SK-N-SH treated with all-trans-retinoic acid at 6 μM for 48 hours (cell line): ENCODE results near the gene SAPCD2.

ENCODE experiments used
- ATAC-seq: fragments of 200-7000 bp; cut with Tn5 transposase; 3 replicates; pipeline ENCODE4 v1.9.1; 2020; ENCODE audit warnings: mild to moderate bottlenecking, moderate library complexity
- ARNTL ChIP-seq: fragments of 450-650 bp; formaldehyde crosslinking; IDR thresholded peaks from 2 replicates; pipeline ENCODE4 v1.5.0; 2020; ENCODE audit warnings: low read depth, mild to moderate bottlenecking, moderate library complexity, borderline replicate concordance
- BACH2 ChIP-seq: fragments of 250-450 bp; sonication (Bioruptor Pico); IDR thresholded peaks from 2 replicates; pipeline ENCODE4 v1.9.0; 2021; ENCODE audit warnings: mild to moderate bottlenecking, borderline replicate concordance
- CSDC2 ChIP-seq: fragments of 250-450 bp; sonication (Bioruptor Pico); IDR thresholded peaks from 2 replicates; pipeline ENCODE4 v1.5.0; 2020; ENCODE audit warnings: mild to moderate bottlenecking, moderate library complexity
- CSRNP3 ChIP-seq: fragments of 250-450 bp; sonication (Bioruptor Pico); IDR thresholded peaks from 2 replicates; pipeline ENCODE4 v1.5.1; 2021; ENCODE audit warnings: mild to moderate bottlenecking, moderate library complexity
- ESRRG ChIP-seq: fragments of 250-450 bp; sonication (Bioruptor Pico); IDR thresholded peaks from 2 replicates; pipeline ENCODE4 v1.6.1; 2021; ENCODE audit warnings: mild to moderate bottlenecking
- GLIS3 ChIP-seq: fragments of 250-450 bp; sonication (Bioruptor Pico); IDR thresholded peaks from 2 replicates; pipeline ENCODE4 v1.5.0; 2020; ENCODE audit warnings: mild to moderate bottlenecking, moderate library complexity
- ISL1 ChIP-seq: fragments of 250-450 bp; sonication (Bioruptor Pico); IDR thresholded peaks from 2 replicates; pipeline ENCODE4 v2.1.2; 2022; ENCODE audit warnings: mild to moderate bottlenecking, moderate library complexity
- OSR1 ChIP-seq: fragments of 250-450 bp; sonication (Bioruptor Pico); IDR thresholded peaks from 2 replicates; pipeline ENCODE4 v1.8.0; 2022; ENCODE audit warnings: moderate library complexity, mild to moderate bottlenecking, inconsistent platforms
- PPARA ChIP-seq: fragments of 250-450 bp; sonication (Bioruptor Pico); IDR thresholded peaks from 2 replicates; pipeline ENCODE4 v1.5.0; 2020; ENCODE audit warnings: mild to moderate bottlenecking, borderline replicate concordance
- RARB ChIP-seq: fragments of 250-450 bp; sonication (Bioruptor Pico); IDR thresholded peaks from 2 replicates; pipeline ENCODE4 v1.8.0; 2021; ENCODE audit warnings: mild to moderate bottlenecking, moderate library complexity
- SNAI2 ChIP-seq: fragments of 250-450 bp; sonication (Bioruptor Pico); IDR thresholded peaks from 2 replicates; pipeline ENCODE4 v1.5.0; 2020; ENCODE audit warnings: mild to moderate bottlenecking, moderate library complexity
- TCF4 ChIP-seq: fragments of 250-450 bp; sonication (Bioruptor Pico); IDR thresholded peaks from 2 replicates; pipeline ENCODE4 v1.8.0; 2021; ENCODE audit warnings: mild to moderate bottlenecking, moderate library complexity, borderline replicate concordance
- TOX ChIP-seq: fragments of 250-450 bp; sonication (Bioruptor Pico); IDR thresholded peaks from 2 replicates; pipeline ENCODE4 v1.8.0; 2021; ENCODE audit warnings: mild to moderate bottlenecking, moderate library complexity, borderline replicate concordance
- TSHZ2 ChIP-seq: fragments of 250-450 bp; sonication (Bioruptor Pico); IDR thresholded peaks from 2 replicates; pipeline ENCODE4 v1.5.0; 2020; ENCODE audit warnings: mild to moderate bottlenecking, moderate library complexity
- ZFP3 ChIP-seq: fragments of 250-450 bp; sonication (Bioruptor Pico); IDR thresholded peaks from 2 replicates; pipeline ENCODE4 v1.5.0; 2020; ENCODE audit warnings: mild to moderate bottlenecking, moderate library complexity
- ZFP30 ChIP-seq: fragments of 450-650 bp; formaldehyde crosslinking; IDR thresholded peaks from 2 replicates; pipeline ENCODE4 v1.5.0; 2022; ENCODE audit warnings: mild to moderate bottlenecking, moderate library complexity
- ZNF565 ChIP-seq: fragments of 450-650 bp; formaldehyde crosslinking; conservative IDR thresholded peaks from 2 replicates; pipeline ENCODE4 v1.5.0; 2020; ENCODE audit warnings: low read depth, mild to moderate bottlenecking, moderate library complexity
- ZNF70 ChIP-seq: fragments of 450-650 bp; formaldehyde crosslinking; IDR thresholded peaks from 2 replicates; pipeline ENCODE4 v1.5.0; 2020; ENCODE audit warnings: mild to moderate bottlenecking, moderate library complexity
- ZNF8 ChIP-seq: fragments of 450-650 bp; formaldehyde crosslinking; IDR thresholded peaks from 2 replicates; pipeline ENCODE4 v1.5.0; 2020; ENCODE audit warnings: mild to moderate bottlenecking, moderate library complexity
- TF ChIP-seq, protein P1 (sequence below): fragments of 250-450 bp; sonication (Bioruptor Pico); IDR thresholded peaks from 2 replicates; pipeline ENCODE4 v1.5.1; 2020; ENCODE audit warnings: low read depth, mild to moderate bottlenecking, moderate library complexity
- TF ChIP-seq, protein P2 (sequence below): fragments of 250-450 bp; sonication (Bioruptor Pico); IDR thresholded peaks from 2 replicates; pipeline ENCODE4 v1.8.0; 2020; ENCODE audit warnings: mild to moderate bottlenecking, moderate library complexity, borderline replicate concordance

The SAPCD2 gene

DNA sequence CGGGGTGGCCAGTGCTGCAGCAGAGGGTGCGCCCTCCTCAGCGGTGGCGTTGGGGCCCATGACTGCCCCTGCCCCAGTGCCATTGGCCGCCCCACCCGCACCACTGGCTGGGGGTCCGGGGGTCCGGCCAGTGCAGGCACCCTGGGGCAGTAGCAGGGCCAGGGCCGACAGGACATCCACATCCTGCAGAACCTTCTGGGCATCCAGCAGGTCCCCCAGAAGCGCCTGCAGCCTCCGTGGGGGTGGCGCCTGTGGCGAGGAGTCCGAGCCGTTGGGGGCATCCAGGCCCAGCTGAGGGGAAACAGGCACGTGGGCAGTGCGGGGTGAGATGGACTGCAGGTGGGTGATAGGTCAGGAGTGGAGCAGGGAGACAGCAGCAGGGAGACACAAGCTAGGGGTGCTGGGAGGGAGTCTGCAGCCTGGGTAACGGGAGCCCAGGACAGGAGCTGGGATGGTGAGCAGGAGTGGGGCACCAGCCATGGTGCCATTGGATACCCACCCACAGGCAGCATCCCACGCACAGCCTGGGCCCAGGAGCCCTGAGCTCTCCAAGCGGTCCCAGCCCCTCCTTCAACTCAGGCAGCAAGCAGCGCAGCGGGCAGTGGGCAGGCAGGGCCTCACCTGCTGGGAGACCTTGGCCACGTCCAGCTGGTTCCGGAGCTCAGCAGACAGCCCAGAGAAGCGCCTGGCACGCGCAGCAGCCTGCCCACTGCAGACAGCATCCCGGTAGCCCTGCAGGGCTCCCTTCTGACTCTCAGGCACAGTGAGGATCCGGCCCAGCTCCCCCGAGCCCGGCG lies 49.4 kb downstream of the SAPCD2 start:
- TF ChIP-seq CSDC2, result no peak
- TF ChIP-seq ZFP30, result no peak
- TF ChIP-seq, all 23 proteins: peak for 0
- ATAC-seq, result no peak

- no peak for TF ChIP-seq SNAI2
- TF ChIP-seq PPARA, result no peak
- no peak for TF ChIP-seq ZNF565 (CRISPR knock-in tag)
- no peak for TF ChIP-seq GLIS3 (CRISPR knock-in tag)
- TF ChIP-seq, protein P1, sequence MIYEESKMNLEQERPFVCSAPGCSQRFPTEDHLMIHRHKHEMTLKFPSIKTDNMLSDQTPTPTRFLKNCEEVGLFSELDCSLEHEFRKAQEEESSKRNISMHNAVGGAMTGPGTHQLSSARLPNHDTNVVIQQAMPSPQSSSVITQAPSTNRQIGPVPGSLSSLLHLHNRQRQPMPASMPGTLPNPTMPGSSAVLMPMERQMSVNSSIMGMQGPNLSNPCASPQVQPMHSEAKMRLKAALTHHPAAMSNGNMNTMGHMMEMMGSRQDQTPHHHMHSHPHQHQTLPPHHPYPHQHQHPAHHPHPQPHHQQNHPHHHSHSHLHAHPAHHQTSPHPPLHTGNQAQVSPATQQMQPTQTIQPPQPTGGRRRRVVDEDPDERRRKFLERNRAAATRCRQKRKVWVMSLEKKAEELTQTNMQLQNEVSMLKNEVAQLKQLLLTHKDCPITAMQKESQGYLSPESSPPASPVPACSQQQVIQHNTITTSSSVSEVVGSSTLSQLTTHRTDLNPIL (CRISPR knock-in tag), result no peak
- no peak for TF ChIP-seq TOX (CRISPR knock-in tag)
- TF ChIP-seq BACH2 (CRISPR knock-in tag), result no peak
- no peak for TF ChIP-seq ARNTL (CRISPR knock-in tag)
- ATAC-seq, result no peak
Measured at GRCh38 chr9:137019891-137020683, 50.3 kb downstream of the SAPCD2 start.

- TF ChIP-seq, protein P2, sequence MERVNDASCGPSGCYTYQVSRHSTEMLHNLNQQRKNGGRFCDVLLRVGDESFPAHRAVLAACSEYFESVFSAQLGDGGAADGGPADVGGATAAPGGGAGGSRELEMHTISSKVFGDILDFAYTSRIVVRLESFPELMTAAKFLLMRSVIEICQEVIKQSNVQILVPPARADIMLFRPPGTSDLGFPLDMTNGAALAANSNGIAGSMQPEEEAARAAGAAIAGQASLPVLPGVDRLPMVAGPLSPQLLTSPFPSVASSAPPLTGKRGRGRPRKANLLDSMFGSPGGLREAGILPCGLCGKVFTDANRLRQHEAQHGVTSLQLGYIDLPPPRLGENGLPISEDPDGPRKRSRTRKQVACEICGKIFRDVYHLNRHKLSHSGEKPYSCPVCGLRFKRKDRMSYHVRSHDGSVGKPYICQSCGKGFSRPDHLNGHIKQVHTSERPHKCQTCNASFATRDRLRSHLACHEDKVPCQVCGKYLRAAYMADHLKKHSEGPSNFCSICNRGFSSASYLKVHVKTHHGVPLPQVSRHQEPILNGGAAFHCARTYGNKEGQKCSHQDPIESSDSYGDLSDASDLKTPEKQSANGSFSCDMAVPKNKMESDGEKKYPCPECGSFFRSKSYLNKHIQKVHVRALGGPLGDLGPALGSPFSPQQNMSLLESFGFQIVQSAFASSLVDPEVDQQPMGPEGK (CRISPR knock-in tag), result no peak
- TF ChIP-seq ZNF565 (CRISPR knock-in tag) (no peak), TSHZ2 (CRISPR knock-in tag) (no peak), ZFP30 (no peak), ESRRG (CRISPR knock-in tag) (no peak)
- ATAC-seq, result no peak
Measured at GRCh38 chr9:137018761-137019559, 51.4 kb downstream of the SAPCD2 start.

GRCh38 chr9:137017791-137018497 lies 52.4 kb downstream of the SAPCD2 start:
- TF ChIP-seq ZNF70 (CRISPR knock-in tag) (no peak), TCF4 (CRISPR knock-in tag) (no peak), ZFP3 (no peak), RARB (CRISPR knock-in tag) (no peak), ZFP30 (no peak), BACH2 (CRISPR knock-in tag) (no peak), ISL1 (no peak), SNAI2 (no peak), ZNF8 (CRISPR knock-in tag) (no peak), ESRRG (CRISPR knock-in tag) (no peak), CSRNP3 (CRISPR knock-in tag) (no peak), CSDC2 (no peak), OSR1 (no peak), GLIS3 (CRISPR knock-in tag) (no peak)
- TF ChIP-seq, protein P1 (CRISPR knock-in tag), result no peak
- ATAC-seq, result no peak
